GM19463 (cell line): ENCODE results near the gene DHX30.

Experiments
- ATAC-seq: cut with Tn5 transposase; IDR thresholded peaks from one replicate; pipeline ENCODE4 v1.9.1; 2021; ENCODE audit warnings: mild to moderate bottlenecking, moderate library complexity; ENCODE audit not compliant: unreplicated experiment

Gene DHX30

DNA sequence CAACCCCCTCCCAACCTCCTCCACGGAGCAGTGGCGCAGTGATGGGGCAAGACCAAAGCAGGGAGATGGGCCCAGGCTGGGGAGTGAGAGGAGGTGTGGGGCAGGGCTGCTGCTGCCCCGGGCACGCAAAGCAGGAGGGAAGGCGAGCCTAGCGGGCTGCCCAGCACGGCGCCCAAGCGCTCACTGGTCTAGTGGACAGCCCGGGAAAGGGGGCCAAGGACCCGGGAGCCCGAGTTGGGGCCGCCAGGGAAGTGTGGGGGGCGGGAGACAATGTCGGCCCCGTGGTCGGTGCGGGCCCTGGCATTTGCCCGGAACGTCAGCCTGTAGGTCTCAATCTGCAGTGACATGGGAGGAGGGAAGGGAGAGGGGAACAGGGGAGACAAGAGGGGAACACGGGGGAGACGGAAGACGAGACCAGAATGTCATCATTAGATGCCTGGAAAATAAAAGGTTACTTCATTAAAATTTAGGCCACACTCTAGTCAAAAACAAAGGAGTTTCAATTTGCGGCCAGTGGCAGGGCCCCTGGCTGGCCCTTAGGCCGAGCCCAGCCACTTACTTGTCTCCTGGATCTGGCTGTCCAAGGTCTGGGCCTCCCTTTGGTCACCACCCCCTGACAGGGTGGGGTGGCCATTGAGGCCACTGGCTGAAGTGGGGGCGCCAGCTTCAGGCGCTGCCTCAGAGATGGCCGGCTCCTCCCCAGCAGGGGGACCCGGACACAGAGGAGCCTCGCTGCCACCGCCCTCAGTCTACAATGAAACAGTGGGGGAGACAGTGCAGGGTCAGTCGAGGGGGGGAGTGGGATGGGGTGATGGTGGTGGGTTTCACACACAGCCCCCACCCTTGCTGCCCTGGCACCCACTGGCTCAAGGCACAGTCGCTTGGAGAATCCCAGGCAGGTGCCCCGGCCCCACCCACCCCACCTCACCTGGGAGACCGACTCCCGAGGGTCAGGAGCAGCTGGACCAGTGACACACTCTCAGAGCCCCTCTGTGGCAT lies 50.0 kb downstream of the DHX30 start:
- no peak for ATAC-seq

DNA sequence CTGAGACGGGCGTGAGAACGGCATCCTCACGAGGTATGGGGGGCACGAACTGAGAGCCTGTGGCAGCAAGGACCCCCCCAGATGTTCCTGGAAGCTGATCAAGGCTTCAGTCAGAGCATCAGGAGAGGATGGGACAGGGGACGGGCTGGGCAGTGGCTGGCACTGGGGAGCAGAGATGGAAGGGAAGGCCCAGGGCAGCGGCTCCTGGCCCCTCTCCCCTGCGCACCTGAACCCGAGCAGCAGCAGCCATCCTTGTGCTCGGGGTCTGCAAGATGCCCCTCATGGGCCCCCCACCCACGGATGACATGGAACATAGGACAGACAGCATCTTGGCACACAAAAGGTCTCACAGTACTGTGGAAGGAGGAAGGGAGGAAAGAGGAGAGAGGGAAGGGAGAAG lies 51.3 kb downstream of the DHX30 start:
- ATAC-seq: no peak

DNA sequence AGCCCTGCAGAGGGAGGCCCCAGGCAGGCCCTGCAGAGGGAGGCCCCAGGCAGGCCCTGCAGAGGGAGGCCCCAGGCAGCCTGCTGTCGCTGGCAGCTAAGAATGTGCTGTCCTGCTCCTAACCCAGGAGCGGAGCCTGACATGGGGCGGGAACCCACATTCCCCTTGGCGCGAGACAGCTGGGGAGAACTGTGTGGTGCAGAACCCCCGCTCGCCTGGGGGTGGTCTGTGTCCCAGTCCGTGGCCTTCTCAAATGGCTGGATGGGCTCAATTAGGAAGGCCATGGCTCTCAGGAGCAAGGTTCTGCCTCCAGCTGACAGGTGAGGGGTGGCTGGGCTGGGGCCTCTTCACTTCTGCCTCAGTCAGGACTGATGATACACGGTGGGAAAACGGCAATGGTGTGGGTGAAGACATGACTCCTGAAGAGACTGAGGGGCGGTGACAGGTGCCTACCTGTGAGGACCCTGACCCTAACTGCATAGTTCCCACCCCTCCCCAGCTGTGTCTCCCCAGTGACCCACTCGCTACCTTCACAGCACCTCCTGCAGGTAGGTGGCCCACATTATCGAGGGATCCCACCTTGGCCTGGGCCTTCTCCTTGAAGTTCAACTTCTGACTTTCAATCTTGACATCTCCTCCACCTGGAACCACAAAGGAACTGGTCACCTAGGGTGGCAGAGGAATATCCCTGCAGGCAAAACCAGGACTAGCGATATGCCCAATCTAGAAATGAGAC lies 52.0 kb downstream of the DHX30 start:
- ATAC-seq: no peak

DNA sequence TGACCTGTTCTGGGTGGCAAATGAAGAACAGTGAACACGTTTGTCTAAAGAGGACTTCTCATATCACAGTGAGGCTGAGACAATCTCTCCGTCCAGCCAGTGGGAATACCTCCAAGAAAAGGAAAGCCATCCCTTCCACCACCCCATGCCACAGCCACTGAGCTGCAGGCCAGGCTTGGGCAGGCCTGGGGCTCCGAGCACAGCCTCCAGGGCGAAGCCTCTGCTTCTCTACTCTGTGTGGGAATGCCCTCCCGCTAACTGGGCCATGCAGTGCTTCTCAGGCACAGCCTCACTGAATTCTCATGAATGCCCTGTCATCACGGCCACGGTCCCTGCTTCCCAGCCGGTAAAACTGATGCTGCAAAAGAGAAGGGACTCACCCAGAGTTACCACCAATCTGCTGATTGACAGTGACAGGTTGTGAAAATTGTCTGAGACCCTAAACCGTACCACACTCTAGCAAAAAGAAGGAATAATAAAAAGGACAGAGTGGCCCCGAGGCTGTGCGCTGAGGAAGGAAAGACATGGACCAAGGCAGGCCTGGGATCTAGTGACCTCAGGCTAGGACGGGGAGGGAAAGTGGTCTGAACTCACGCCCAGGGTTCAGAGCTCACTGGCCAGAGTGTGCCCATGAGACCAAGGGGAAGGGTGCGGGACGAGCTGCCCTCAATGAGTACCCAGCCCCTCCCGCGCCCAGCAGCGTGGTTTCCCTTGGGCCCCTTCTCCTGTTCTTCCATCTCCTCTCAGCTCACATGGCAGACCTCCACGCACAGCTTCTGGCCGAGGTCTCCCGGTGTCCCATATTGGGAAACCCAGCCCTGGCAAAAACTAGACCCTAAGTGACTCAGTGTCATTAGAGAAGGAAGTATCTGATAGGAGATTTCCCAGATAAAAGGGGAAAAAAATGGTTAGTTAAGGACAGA lies 52.8 kb downstream of the DHX30 start:
- ATAC-seq: no peak

DNA sequence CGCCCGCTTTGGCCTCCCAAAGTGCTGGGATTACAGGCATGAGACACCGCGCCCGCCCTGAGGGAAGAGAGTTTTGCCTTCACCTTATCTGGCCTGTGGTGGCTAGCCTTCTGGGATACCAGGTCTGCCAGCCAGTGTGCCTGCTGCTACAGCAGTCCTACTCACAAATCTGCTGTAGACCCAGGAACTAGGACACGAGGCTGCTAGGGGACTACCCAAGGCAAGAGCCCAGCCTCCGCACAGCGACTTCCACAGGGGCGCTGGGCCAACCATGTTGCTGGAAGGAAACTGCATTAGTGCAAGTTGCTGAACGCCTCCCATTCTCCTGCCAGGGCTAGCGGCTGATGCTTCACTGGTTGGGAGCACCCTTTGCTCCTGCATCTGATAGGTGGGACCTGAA lies 53.7 kb downstream of the DHX30 start:
- no peak for ATAC-seq

DNA sequence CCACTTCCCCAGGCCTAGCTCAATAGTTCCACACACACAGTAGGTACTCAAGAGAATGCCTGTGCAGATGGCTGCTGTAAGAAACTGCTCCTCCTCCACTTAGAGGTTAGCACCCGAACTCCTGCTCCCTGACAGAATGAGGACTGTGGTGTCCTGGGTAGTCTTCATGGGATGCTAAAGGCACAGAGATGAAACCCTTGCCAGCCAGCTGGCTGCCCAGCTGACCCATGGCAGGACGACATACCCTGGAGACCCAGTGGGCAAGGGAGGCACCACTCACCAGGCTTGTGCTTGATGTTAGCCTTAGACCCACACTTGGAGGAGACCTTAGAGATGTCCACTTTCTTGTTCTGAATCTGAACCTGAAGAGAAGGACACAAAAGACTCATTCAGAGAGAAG lies 54.2 kb downstream of the DHX30 start:
- no peak for ATAC-seq

DNA sequence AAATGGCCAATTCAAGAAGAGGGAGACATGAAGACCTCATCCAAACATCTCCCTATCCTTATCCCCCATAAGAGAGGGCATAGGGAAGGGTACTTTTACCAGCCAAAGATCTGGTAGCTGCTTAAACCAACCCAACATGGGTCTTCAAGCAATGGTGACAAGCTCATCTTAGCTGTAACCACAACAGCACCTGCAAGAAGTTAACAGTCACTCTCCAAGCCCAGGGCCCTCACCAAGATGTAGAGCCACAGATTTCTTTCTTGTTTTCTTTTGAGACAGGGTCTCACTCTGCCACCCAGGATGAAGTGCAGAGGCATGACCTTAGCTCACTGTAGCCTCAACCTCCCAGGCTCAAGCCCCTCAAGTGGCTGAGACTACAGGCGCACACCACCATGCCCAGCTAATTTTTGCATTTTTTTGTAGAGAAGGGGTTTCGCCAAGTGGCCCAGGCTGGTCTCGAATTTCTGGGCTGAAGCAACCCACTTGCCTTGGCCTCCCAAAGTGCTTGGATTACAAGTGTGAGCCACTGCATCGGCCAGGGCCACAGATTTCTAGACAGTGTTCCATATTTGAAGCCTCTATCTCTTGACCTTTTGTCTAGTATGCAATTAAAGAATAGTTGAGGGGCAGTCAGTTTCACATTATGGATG lies 57.1 kb downstream of the DHX30 start:
- no peak for ATAC-seq

DNA sequence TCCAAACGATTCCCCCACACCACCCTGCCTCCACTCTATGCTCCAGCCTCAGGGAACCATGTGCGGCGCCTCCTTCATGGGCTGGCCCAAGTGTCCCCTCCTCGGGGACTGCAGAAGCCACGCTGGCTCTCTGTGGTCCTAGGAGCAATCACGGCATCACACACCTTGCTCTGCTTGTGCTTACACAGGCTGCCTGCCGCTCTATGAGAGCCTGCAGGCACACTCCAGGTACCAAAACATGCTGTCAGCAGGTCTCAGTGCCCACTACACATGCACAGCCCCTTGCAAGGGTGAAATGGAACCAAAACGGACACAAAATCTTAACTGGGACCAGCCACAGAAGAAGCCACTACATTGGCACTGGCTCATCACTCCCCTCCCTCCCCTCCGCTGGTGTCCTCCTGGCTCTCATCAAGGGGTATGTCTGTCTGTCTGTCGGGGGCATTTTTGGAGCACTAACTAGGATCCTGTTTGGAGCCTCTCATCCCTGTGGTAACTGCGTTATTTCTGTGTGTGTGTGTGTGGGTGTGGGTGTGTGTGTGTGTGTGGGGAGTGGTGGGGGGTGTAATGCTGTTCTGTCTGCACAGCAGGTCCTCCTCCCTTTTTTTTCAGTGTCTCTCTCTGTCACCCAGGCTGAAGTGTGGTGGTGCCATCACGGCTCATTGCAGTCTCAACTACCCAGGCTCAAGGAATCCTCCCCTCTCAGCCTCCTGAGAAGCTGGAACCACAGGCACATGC lies 60.6 kb downstream of the DHX30 start:
- no peak for ATAC-seq

DNA sequence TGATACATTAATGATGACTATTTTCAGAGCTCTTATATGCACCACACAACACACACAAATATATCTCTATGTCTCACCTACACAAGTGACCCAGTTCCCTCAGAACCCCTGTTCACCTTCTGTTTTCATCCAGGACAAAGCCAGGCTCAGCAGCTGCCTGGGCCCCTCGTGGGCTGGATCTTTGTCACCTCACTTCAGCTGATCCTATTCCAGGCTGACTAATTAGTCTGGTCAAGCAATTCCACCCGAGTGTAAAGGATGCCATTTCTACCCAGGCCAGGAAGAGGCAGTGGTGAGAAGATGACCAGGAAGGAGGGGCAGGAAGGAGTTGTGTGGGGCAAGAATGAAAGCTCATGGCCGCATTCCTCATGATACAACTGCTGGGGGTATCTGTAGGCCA lies 62.3 kb downstream of the DHX30 start:
- ATAC-seq: no peak

DNA sequence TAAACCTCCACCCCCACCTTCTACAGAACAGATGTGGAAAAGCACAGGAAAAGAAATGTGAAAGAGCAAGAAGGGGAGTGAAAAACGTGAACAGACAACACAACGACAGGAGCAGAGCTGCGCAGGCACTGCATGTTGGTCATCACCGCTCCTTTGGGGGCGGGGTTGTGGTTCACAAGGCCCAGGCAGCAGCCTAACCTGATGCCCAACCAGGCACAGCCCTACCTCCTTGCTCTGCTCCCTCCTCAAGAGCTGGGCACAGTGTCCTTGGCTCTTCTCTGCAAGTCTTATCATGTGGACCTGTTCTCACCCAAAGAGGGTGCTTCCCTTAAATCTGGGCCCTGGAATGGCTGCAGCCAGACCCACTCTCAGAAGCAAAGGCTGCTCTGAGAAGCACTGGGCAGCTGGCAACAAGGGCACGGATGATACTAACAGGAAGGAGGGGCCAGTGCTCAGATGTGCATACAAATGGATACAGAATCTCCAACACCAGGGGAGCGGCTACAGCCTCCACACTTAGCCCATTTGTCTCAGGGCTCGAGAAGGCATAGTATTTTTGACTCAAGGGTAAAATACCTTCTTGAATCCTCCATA lies 64.6 kb downstream of the DHX30 start:
- ATAC-seq: no peak

DNA sequence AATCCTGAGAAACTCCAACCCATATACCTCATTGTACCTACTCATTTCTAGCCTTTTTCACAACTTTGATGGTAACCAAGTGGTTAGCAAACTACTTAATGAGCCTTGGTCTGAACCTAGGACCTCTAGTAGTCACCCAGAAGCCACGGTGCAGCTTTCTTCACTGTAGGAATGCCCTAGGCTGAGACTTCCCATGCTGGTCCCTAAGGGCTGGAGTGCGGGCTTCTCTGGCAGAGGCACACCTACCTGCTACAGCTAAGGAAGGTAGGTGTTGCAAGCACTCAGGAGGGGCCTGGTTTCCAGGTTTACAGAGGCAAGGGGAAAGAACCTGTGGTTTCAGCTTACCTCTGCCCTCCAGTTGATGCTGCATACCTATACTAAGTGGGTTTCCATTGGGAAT lies 65.4 kb downstream of the DHX30 start:
- ATAC-seq: no peak

DNA sequence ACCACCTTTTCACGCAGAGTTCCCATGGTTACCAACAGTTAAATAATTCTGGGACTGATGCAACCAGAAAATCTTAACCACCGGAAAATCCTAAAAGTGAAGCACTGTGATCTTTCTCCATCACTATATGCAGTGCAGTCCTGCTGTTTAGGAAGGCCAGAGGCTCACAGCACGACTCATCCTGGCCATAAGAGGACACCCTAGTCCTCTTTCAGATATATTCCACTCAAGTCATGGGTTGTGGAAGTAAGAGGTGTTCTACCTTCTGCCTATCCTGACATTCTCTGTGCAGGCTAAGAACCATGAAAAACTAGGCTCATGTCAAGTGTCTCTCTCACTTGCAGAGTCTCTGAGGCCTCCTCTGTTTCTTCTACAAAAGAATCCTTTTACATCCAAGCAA lies 67.2 kb downstream of the DHX30 start:
- no peak for ATAC-seq

DNA sequence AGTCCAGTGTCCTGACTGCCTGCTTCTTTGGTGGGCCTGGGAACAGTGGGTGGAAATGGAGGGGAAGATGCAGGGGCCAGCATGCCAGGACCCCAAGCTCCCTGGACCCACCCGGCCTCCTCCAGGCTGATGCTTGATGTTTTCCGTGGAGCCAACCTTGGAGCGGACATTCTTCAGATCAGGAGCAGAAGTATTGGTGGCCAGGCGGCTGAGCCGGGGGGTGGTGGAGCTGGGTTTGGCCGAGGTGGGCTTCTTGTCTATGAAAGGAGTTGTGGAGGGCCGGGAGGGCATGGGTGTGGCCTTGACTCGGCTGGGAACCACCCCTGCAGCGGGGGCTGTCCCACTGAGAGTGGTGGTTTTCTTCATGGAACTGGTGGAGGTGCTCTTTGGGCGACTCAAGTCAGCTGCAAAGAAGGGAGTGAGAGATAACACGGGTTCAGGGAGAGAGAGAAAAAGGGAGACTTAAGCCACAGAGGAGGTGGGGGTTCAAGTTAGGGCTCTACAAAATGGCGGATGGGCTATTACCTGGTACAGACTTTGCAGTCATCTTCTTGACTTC lies 67.8 kb downstream of the DHX30 start:
- no peak for ATAC-seq

DNA sequence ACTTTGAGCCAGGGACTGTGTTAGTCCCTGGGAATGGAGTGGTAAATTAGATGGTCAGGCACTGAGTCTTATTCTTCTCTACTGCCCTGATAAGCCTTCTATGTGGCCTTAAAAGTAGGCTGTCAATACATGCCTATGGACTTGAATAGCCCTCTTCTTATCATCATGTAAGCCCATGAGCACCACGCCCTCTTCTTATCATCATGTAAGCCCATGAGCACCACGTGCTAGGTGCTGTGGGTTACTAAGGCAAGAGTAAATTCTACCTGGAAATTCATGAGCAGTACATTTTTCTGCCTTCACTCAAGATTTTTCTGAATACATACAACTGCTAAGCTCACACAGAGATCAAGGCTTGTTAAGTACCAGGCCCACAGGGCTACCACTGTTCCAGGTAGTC lies 68.5 kb downstream of the DHX30 start:
- no peak for ATAC-seq

DNA sequence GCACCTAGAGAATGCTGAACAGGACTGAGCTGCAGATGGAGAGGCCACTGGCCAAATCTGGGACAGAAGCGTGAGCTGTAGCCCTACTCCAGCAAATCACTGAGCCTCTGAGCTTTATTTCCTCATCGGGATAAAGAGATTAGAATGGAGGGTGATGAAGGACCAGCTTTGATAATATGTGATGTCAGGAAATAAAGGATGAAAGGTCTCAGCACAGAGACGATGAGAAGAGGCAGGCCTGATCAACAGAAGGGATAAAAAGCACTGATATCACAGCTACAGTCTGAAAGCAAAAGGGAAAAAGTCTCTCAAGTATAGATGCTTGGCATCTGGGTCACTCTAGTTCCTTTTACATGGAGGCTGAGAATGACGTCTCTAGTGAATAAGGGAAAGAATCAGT lies 70.0 kb downstream of the DHX30 start:
- ATAC-seq: no peak

DNA sequence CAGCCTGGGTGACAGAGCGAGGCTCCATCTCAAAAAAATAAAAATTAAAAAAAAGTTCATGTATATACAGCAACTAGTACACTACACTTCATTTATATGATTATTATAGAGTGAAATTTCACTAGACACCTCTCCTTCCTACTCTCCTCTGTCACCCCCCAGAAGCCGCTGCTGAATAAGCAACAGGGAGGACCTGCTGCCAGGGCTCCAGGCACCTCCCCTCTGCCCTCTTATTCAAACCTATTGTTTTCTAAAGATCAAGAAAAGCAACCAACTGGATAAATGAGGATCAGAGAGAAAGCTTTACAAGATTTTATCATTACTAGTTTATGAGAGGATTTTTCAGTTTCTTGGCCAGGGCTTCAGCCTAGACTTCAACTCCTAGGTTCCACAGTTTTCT lies 71.5 kb downstream of the DHX30 start:
- no peak for ATAC-seq

DNA sequence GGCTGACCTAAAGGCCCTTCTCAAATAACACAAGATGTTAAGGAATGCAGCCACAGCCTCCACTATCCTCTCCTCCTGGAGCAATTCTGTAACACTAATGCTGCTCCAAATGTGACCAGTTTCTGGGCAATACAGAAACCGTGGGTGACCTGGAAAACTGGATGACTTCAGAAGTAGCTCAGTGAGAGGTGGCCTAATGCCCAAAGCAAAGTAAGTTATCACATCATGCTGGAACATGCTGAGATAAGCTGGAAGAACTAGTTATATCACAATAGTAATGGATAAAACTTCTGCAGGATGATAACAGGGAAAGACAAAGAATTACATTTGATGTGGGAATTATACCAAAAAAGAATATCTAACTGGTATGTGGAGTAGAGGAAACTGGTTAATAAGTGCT lies 72.0 kb downstream of the DHX30 start:
- no peak for ATAC-seq

DNA sequence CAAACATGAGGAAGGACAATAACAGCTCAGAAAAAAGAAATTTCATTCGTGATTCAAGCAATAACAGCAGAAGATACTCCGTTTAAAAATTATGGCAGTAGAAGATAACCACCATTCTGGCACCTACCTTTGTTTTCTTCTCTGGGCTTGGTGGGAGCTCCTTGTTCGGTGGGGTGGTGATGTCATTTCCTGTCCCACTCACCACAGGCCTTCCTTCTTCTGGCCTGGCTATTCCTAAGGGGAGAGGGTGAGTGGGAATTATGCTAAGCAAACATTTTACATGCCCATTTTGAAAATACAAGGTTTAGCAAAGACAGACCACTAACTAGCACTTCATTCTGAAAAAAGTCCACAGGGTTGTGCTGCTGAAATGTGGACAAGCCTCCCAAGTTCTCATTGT lies 74.4 kb downstream of the DHX30 start:
- no peak for ATAC-seq

DNA sequence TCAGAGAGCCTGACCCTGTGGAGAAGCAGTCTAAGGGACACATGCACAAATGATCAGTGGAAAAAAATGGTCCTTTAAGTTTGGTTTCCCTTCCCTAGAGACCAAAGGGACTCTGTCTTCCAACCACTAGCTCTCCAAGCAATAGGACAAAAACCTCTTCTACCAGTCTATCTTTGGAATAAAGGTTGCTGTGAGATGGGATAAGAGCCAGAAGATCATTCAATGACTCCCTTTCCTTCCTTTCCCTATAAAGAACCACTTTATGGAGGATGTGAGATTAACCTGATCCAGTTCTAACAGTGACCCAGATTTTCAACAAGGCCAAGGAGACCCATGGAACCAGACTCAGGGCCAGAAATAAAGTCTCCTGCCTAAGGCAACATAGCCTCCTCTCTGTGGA lies 74.8 kb downstream of the DHX30 start:
- ATAC-seq: no peak
